ENCODE measurements around the gene KCNG2.

KCNG2 gene

GRCh38 chr18:79906706-79907105 lies 109.0 kb downstream of the KCNG2 start:
- Histone ChIP-seq H3K4me2 (ENCODE audit: low read depth, low read length, poor library complexity, severe bottlenecking) (no peak overlapping the region), H3K4me1 (ENCODE audit: insufficient read depth, low read length, poor library complexity, severe bottlenecking) (no peaks in the 10 kb centered on the region), H4K20me1 (ENCODE audit: insufficient read depth, low read length, poor library complexity, severe bottlenecking) (no peaks in the 10 kb centered on the region), H3F3A (ENCODE audit: low read depth) (no peaks in the 10 kb centered on the region), H3K9me3 (ENCODE audit: insufficient read depth, low read depth, low read length) (no peaks in the 10 kb centered on the region), H3K4me3 (ENCODE audit: low read length, poor library complexity, severe bottlenecking) (no peak overlapping the region), H3K9me2 (replicated peaks; ENCODE audit: low read depth, low read length) (no peaks in the 10 kb centered on the region), H3K27me3 (ENCODE audit: insufficient read depth, low read length, poor library complexity, severe bottlenecking) (no peaks in the 10 kb centered on the region), H3K9ac (ENCODE audit: low read depth, low read length, poor library complexity, severe bottlenecking) (no peak overlapping the region), H2AFZ (ENCODE audit: low read length) (no peak overlapping the region), H3K36me3 (ENCODE audit: insufficient read depth, low read length) (no peaks in the 10 kb centered on the region; the same call in 1 of the 2 replicates), H3K79me2 (ENCODE audit: insufficient read depth, low read length) (no peaks in the 10 kb centered on the region)
- no peak for TF ChIP-seq EZH2phosphoT487 (IDR thresholded peaks at IDR 0.05; ENCODE audit: borderline replicate concordance)

GRCh38 chr18:79910563-79911343 lies 113.0 kb downstream of the KCNG2 start:
- Histone ChIP-seq H3K27me3 (ENCODE audit: insufficient read depth, low read length, poor library complexity, severe bottlenecking) (no peaks in the 10 kb centered on the region), H2AFZ (ENCODE audit: low read length) (no peak overlapping the region), H4K20me1 (ENCODE audit: insufficient read depth, low read length, poor library complexity, severe bottlenecking) (no peaks in the 10 kb centered on the region), H3K9me3 (ENCODE audit: insufficient read depth, low read depth, low read length) (no peaks in the 10 kb centered on the region), H3K79me2 (ENCODE audit: insufficient read depth, low read length) (no peaks in the 10 kb centered on the region), H3K4me3 (ENCODE audit: low read length, poor library complexity, severe bottlenecking) (no peak overlapping the region), H3K9ac (ENCODE audit: low read depth, low read length, poor library complexity, severe bottlenecking) (no peak overlapping the region), H3F3A (ENCODE audit: low read depth) (no peaks in the 10 kb centered on the region), H3K4me1 (ENCODE audit: insufficient read depth, low read length, poor library complexity, severe bottlenecking) (no peaks in the 10 kb centered on the region), H3K4me2 (ENCODE audit: low read depth, low read length, poor library complexity, severe bottlenecking) (no peak overlapping the region), H3K9me2 (replicated peaks; ENCODE audit: low read depth, low read length) (no peaks in the 10 kb centered on the region), H3K36me3 (ENCODE audit: insufficient read depth, low read length) (peaks cover 2% of the 10 kb centered on the region; the same call in 1 of the 2 replicates)
- TF ChIP-seq CTCF (conservative IDR thresholded peaks at IDR 0.05; ENCODE audit: low read length) (no peak), EZH2phosphoT487 (IDR thresholded peaks at IDR 0.05; ENCODE audit: borderline replicate concordance) (no peak)

GRCh38 chr18:79911344-79912270 lies 113.9 kb downstream of the KCNG2 start:
- no peak overlapping the region for H3K4me3 ChIP-seq (ENCODE audit: low read length, poor library complexity, severe bottlenecking)
- H4K20me1 ChIP-seq (ENCODE audit: insufficient read depth, low read length, poor library complexity, severe bottlenecking): no peaks in the 10 kb centered on the region
- no peaks in the 10 kb centered on the region for H3K9me3 ChIP-seq (ENCODE audit: insufficient read depth, low read depth, low read length)
- H3K4me2 ChIP-seq (ENCODE audit: low read depth, low read length, poor library complexity, severe bottlenecking): no peak overlapping the region
- H3K4me1 ChIP-seq (ENCODE audit: insufficient read depth, low read length, poor library complexity, severe bottlenecking): no peaks in the 10 kb centered on the region
- no peaks in the 10 kb centered on the region for H3K9me2 ChIP-seq (replicated peaks; ENCODE audit: low read depth, low read length)
- H2AFZ ChIP-seq (ENCODE audit: low read length): no peak overlapping the region
- H3K79me2 ChIP-seq (ENCODE audit: insufficient read depth, low read length): no peaks in the 10 kb centered on the region
- no peaks in the 10 kb centered on the region for H3K27me3 ChIP-seq (ENCODE audit: insufficient read depth, low read length, poor library complexity, severe bottlenecking)
- H3F3A ChIP-seq (ENCODE audit: low read depth): no peaks in the 10 kb centered on the region
- no peak overlapping the region for H3K9ac ChIP-seq (ENCODE audit: low read depth, low read length, poor library complexity, severe bottlenecking)
- no peak for TF ChIP-seq EZH2phosphoT487 (IDR thresholded peaks at IDR 0.05; ENCODE audit: borderline replicate concordance)
- TF ChIP-seq CTCF (conservative IDR thresholded peaks at IDR 0.05; ENCODE audit: low read length): no peak
- H3K36me3 ChIP-seq (ENCODE audit: insufficient read depth, low read length): peaks cover 10% of the 10 kb centered on the region; the same call in 1 of the 2 replicates

Data from Loucy (cell line).